22Rv1 (cell line): ENCODE results near the gene SEMA6D.

Experiments used
- H3K27ac ChIP-seq: fragments of 450-650 bp; 2 replicates; pipeline ENCODE4 v1.5.1; 2017
- CTCF ChIP-seq: fragments of 450-650 bp; IDR thresholded peaks from 2 replicates; pipeline ENCODE4 v1.5.1; 2017; ENCODE audit warnings: mild to moderate bottlenecking
- ZFX ChIP-seq: fragments of 450-650 bp; IDR thresholded peaks from 2 replicates; pipeline ENCODE4 v1.6.1; 2017; ENCODE audit warnings: antibody characterized with exemption, borderline replicate concordance

Gene SEMA6D

GRCh38 chr15:47705281-47705997, 11.9 kb upstream of the SEMA6D start:
- no peak for TF ChIP-seq ZFX
- TF ChIP-seq CTCF = no peak
- no peak overlapping the region for H3K27ac ChIP-seq

GRCh38 chr15:47707391-47707790, 9.9 kb upstream of the SEMA6D start:
- TF ChIP-seq ZFX (no peak), CTCF (no peak)
- no peak overlapping the region for H3K27ac ChIP-seq

GRCh38 chr15:47708161-47708980, 8.9 kb upstream of the SEMA6D start:
- TF ChIP-seq ZFX = no peak
- no peak for TF ChIP-seq CTCF
- H3K27ac ChIP-seq = no peak overlapping the region

GRCh38 chr15:47711655-47712054, 5.7 kb upstream of the SEMA6D start:
- TF ChIP-seq CTCF (peak; percentile 74), ZFX (no peak)
- no peak overlapping the region for H3K27ac ChIP-seq

GRCh38 chr15:47715402-47715801, 1.9 kb upstream of the SEMA6D start:
- H3K27ac ChIP-seq = no peak overlapping the region
- no peak for TF ChIP-seq ZFX
- no peak for TF ChIP-seq CTCF

- TF ChIP-seq ZFX = no peak
- TF ChIP-seq CTCF = no peak
- H3K27ac ChIP-seq = no peak overlapping the region
Measured at GRCh38 chr15:47715856-47716445, 1.4 kb upstream of the SEMA6D start.

GRCh38 chr15:47716516-47716915, 789 bp upstream of the SEMA6D start:
- no peak for TF ChIP-seq ZFX
- TF ChIP-seq CTCF = no peak
- no peak overlapping the region for H3K27ac ChIP-seq
